ENCODE measurements around the gene TNFAIP2. TPM values are rescaled to one million over a fixed set of nuclear protein-coding genes. Genes with fewer than 3 reads are reported as not detected.

Gene TNFAIP2
- total RNA-seq, 4 donors from 2014 or later = 14.8 to 72.9 (median 22.3) TPM

DNA sequence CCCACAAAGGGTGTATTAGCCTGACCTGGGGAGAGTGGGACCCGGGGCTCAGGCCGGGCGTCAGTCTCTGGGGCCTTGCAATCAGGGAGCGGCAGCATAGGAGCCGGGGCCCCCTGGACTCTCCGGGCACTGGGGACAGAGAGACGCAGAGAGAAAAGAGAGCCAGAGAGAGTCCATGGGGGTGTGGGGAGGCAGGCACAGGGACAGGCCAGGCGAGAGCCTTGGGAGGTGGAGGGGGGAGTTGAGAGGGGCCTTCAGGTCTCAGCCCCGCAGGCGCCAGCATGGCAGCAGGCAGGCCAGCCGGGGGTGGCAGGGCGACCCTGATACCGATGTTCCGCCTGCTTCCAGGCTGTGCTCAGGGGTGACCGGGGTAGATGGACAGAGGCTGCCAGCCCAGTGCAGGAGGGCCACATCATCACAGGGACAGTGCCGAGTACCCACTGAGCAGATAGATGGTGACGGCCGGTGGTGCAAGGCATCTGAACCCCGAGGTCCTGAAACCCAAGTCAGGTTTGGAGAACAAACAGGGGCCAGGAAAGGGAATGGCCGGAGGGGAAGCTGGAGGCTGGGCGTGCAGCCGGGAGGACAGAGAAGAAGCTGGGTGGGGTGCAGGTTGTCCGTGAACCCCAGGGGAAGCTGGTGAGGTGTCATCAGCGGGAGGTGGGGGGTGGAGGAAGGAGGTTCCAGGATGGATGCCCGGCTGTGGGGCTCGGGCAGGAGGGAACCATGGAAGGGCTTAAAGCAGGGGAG, 25.8 kb upstream of the TNFAIP2 start:
- no peaks in the 10 kb centered on the region for H3K36me3 ChIP-seq
- in situ Hi-C loops (cut with MboI; ENCODE audit: low sequenced_read_pairs in 4 of 4) (loop anchor here in 1 of 4 donors (25.0 kb wide), 1 partner anchor 190 kb away; no protein-coding TSS in a partner anchor), intact Hi-C loops (cut with DNase I; ENCODE audit: low total_unique reads) (no loop called here)
- H3K4me3 ChIP-seq = no peak overlapping the region
- no peaks in the 10 kb centered on the region for H3K4me1 ChIP-seq
- ATAC-seq (no peak), DNase-seq (no peak)
- H3K9me3 ChIP-seq = no peaks in the 10 kb centered on the region
- H3K27me3 ChIP-seq = peaks cover 8 to 21% (median 16%) of the 10 kb centered on the region in 3 donors
- no peak overlapping the region for H3K27ac ChIP-seq
- TF ChIP-seq, protein P1, sequence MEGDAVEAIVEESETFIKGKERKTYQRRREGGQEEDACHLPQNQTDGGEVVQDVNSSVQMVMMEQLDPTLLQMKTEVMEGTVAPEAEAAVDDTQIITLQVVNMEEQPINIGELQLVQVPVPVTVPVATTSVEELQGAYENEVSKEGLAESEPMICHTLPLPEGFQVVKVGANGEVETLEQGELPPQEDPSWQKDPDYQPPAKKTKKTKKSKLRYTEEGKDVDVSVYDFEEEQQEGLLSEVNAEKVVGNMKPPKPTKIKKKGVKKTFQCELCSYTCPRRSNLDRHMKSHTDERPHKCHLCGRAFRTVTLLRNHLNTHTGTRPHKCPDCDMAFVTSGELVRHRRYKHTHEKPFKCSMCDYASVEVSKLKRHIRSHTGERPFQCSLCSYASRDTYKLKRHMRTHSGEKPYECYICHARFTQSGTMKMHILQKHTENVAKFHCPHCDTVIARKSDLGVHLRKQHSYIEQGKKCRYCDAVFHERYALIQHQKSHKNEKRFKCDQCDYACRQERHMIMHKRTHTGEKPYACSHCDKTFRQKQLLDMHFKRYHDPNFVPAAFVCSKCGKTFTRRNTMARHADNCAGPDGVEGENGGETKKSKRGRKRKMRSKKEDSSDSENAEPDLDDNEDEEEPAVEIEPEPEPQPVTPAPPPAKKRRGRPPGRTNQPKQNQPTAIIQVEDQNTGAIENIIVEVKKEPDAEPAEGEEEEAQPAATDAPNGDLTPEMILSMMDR (IDR thresholded peaks at IDR 0.05 in 4 of 5, conservative IDR thresholded peaks at IDR 0.05 in 1 of 5) = no peak
- no peak for TF ChIP-seq POLR2A (IDR thresholded peaks at IDR 0.05)

DNA sequence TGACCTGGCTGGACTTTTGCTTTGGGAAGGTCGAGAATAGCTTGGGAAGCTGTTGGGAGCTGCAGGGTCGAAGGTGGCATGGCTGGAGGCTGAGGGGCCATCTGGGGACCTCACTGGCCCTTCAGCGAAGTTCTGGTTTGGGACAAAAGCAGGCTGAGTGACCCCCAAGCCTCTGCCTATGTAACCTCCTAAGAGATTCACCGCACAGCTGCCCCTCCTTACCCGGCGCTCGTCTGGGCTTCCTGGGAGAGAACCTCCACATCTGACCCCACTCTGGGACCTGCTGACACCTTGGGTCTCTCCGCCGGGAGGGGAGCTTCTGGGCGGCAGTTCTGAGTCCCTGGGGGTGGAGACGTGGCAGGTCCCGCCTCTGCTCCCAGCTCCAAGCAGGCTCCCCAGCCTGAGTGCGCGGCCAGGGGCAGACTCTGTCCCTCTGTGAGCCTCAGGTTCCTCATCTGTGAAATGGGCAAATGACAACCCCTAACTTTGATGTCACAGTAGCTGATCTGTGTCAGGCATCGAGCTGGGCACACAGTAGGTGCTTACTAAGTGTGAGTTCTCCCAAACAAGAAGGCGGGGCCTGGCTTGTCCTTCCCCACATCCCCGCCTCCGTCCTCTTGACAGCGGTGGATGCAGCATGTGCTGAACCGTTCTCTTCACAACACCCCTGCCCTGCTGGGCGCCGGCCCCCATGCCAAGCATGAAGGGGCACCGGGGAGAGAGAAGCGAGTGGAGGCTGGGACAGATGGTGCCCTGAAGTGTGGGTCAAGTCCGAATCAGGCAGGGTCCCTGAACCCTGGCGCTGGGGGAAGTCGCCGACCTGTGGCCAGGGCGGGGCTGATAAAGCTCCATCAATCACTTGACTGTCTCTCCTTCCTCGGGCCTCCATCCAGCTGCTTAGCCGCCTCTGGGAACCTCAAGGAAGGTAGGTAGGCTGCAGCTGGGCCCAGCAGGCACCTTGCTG, 25.0 kb upstream of the TNFAIP2 start:
- H3K27me3 ChIP-seq = peaks cover 16 to 29% (median 24%) of the 10 kb centered on the region in 3 donors

DNA sequence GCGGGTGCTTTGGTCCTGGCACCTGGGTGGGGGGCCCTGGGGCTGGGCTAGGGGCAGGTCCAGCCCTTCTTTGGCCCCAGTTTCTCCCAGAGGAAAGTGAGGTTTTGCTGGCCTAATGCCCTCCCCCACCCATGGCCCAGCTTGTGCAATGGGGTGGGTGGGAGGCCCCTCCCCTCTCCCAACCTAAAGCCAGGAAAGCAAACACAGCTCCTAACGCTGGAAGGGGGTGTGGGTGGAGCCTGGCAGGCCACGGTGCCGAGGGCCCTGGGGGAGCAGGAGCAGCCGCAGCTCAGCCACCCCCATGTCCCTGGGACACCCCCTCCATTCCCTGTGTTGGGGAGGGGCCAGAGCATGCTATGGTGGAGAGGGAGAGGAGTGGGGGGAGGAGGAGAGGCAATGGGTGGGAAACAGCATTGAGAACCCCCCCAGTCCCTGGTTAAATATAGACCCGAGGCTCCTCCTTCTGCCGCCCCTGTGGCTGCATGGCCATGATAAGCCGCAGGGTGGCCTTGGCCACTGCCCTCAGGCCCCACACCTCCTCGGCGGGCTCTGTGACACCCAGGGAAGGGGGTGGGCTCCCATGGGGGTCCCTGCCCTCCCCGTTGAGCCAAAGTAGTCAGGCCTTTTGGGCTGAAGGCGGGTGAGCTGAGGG, 24.1 kb upstream of the TNFAIP2 start:
- no peak overlapping the region for H3K27ac ChIP-seq
- no peak overlapping the region for H3K4me3 ChIP-seq
- no peaks in the 10 kb centered on the region for H3K9me3 ChIP-seq
- DNase-seq = no peak
- no peak for ATAC-seq
- intact Hi-C loops (cut with DNase I; ENCODE audit: low total_unique reads) = no loop called here
- peaks cover 25 to 38% (median 34%) of the 10 kb centered on the region in 3 donors for H3K27me3 ChIP-seq
- in situ Hi-C loops (cut with MboI; ENCODE audit: low sequenced_read_pairs in 4 of 4) = loop anchor here in 1 of 4 donors (25.0 kb wide), 1 partner anchor 188 kb away; no protein-coding TSS in a partner anchor
- TF ChIP-seq, protein P1 (IDR thresholded peaks at IDR 0.05 in 4 of 5, conservative IDR thresholded peaks at IDR 0.05 in 1 of 5) = no peak
- no peak for TF ChIP-seq POLR2A (IDR thresholded peaks at IDR 0.05)
- no peaks in the 10 kb centered on the region for H3K36me3 ChIP-seq
- peaks cover 0 to 6% of the 10 kb centered on the region in 2 donors for H3K4me1 ChIP-seq

More for the DNA sequence above, 25.0 kb upstream of the TNFAIP2 start:
- H3K9me3 ChIP-seq = no peaks in the 10 kb centered on the region
- no peak overlapping the region for H3K4me3 ChIP-seq
- ATAC-seq (no peak), DNase-seq (no peak)
- no peaks in the 10 kb centered on the region for H3K36me3 ChIP-seq
- in situ Hi-C loops (cut with MboI; ENCODE audit: low sequenced_read_pairs in 4 of 4) (loop anchor here in 1 of 4 donors (25.0 kb wide), 1 partner anchor 189 kb away; no protein-coding TSS in a partner anchor), intact Hi-C loops (cut with DNase I; ENCODE audit: low total_unique reads) (no loop called here)
- TF ChIP-seq POLR2A (IDR thresholded peaks at IDR 0.05) = no peak
- TF ChIP-seq, protein P1 (IDR thresholded peaks at IDR 0.05 in 4 of 5, conservative IDR thresholded peaks at IDR 0.05 in 1 of 5) = no peak
- no peak overlapping the region for H3K27ac ChIP-seq
- H3K4me1 ChIP-seq = peaks cover 0 to 1% of the 10 kb centered on the region in 2 donors

DNA sequence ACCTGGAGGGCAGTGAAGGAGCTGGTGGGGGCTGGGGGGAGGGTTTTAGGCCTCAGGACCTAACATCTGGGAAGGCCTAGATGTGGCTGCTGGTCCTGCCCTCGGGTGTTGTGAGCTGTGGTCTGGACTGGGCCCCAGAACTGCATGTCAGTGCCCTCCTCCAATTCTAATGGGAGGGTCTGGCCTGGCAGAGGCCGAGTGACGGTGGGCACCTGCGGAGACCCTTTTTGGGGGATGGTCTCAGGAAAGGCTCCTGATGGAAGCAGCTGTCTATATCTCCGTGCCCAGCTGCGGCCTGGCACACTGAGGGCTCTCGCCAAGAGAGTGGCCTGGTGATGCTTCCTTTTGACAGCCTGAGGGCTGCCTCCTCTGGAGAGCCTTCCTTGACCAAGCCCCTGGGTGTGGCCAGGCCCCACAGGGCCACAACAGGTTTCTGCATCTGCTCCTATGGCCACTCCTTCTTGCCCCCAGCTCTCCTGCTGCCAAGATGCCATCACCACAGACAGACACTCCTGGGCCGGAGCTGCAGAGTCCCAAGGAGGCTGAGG, 23.5 kb upstream of the TNFAIP2 start:
- Histone ChIP-seq H3K4me3 (no peak overlapping the region), H3K27ac (no peak overlapping the region), H3K4me1 (peaks cover 0 to 11% of the 10 kb centered on the region in 2 donors), H3K27me3 (peaks cover 31 to 44% (median 40%) of the 10 kb centered on the region in 3 donors), H3K9me3 (no peaks in the 10 kb centered on the region), H3K36me3 (no peaks in the 10 kb centered on the region)
- no peak for DNase-seq
- TF ChIP-seq, protein P1 (IDR thresholded peaks at IDR 0.05 in 4 of 5, conservative IDR thresholded peaks at IDR 0.05 in 1 of 5) = no peak
- no peak for TF ChIP-seq POLR2A (IDR thresholded peaks at IDR 0.05)
- no peak for ATAC-seq
- intact Hi-C loops (cut with DNase I; ENCODE audit: low total_unique reads) (no loop called here), in situ Hi-C loops (cut with MboI; ENCODE audit: low sequenced_read_pairs in 4 of 4) (loop anchor here in 3 of 4 donors (10.0 to 25.0 kb wide), 3 partner anchors 85 to 187 kb away; no protein-coding TSS in a partner anchor)
